PC-9 (cell line): ENCODE data around the gene MALRD1.

ENCODE experiments used
- EZH2 ChIP-seq: fragments of 200-600 bp; sonication (generic); IDR thresholded peaks from 2 replicates; pipeline ENCODE4 v1.8.0; 2017; ENCODE audit warnings: antibody characterized with exemption, low read depth
- TF ChIP-seq, protein P1 (sequence below): fragments of 200-600 bp; sonication (generic); conservative IDR thresholded peaks from 2 replicates; pipeline ENCODE4 v1.6.1; 2017; ENCODE audit warnings: mixed run types, antibody characterized with exemption, mild to moderate bottlenecking, moderate library complexity

DNA sequence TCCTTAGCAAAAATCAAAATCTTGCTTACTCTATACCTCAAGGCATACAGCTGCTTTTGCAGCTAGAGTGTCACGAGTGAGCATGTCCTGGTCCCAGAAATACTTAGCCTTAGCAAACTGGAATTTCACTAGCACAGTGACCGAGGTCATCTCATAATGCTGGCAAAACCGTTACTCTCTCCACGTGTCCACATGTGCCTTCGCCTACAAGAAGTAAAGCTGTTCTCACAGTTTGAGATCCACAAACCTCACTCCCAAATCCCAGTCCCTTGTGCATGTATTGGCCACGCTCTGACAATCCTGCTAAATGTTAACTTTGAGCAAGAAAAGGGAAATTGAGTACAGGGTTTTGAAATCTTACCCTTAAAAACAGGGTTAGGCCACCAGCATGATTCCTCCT, 656.6 kb downstream of the MALRD1 start:
- TF ChIP-seq, protein P1, sequence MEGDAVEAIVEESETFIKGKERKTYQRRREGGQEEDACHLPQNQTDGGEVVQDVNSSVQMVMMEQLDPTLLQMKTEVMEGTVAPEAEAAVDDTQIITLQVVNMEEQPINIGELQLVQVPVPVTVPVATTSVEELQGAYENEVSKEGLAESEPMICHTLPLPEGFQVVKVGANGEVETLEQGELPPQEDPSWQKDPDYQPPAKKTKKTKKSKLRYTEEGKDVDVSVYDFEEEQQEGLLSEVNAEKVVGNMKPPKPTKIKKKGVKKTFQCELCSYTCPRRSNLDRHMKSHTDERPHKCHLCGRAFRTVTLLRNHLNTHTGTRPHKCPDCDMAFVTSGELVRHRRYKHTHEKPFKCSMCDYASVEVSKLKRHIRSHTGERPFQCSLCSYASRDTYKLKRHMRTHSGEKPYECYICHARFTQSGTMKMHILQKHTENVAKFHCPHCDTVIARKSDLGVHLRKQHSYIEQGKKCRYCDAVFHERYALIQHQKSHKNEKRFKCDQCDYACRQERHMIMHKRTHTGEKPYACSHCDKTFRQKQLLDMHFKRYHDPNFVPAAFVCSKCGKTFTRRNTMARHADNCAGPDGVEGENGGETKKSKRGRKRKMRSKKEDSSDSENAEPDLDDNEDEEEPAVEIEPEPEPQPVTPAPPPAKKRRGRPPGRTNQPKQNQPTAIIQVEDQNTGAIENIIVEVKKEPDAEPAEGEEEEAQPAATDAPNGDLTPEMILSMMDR: no peak
- TF ChIP-seq EZH2: no peak
